Activated naive CD4-positive, alpha-beta T cell treated with anti-CD3 and anti-CD28 coated beads, Interleukin-2, amount 10 ng/mL, durations not matched to agents 7 days and 5 days (primary cell): Measurements from ENCODE around the gene RAMP3.

Experiments used
- CTCF ChIA-PET: fragments of 350-600 bp; sonication (Branson Sonifier 250); formaldehyde crosslinking; loops from one replicate; lab custom pipeline; 2021; ENCODE audit warnings: antibody characterized with exemption; lab: Charles Lee
- DNase-seq: peaks from one replicate; pipeline ENCODE4 v3.0.0-alpha.2; 2020
- H3K27ac Mint-ChIP-seq: one replicate; pipeline ENCODE4 v1.8.0; 2021; ENCODE audit warnings: mild to moderate bottlenecking, moderate library complexity, mixed read lengths
- H3K27me3 Mint-ChIP-seq: one replicate; pipeline ENCODE4 v1.8.0; 2021; ENCODE audit warnings: mild to moderate bottlenecking, mixed read lengths
- H3K36me3 Mint-ChIP-seq: one replicate; pipeline ENCODE4 v1.8.0; 2021; ENCODE audit warnings: mixed read lengths
- H3K4me1 Mint-ChIP-seq: one replicate; pipeline ENCODE4 v1.8.0; 2021; ENCODE audit warnings: mixed read lengths
- H3K4me3 Mint-ChIP-seq: one replicate; pipeline ENCODE4 v1.8.0; 2021; ENCODE audit warnings: mild to moderate bottlenecking, moderate library complexity, mixed read lengths
- H3K9me3 Mint-ChIP-seq: one replicate; pipeline ENCODE4 v1.8.0; 2021; ENCODE audit warnings: mixed read lengths

Gene RAMP3

GRCh38 chr7:45211066-45211465, 53.5 kb downstream of the RAMP3 start:
- Mint-ChIP-seq H3K27ac (no peak overlapping the region), H3K9me3 (no peaks in the 10 kb centered on the region), H3K4me1 (peaks cover 10% of the 10 kb centered on the region), H3K36me3 (peaks cover 1% of the 10 kb centered on the region), H3K27me3 (peaks cover 70% of the 10 kb centered on the region), H3K4me3 (no peak overlapping the region)
- no peak for DNase-seq
- CTCF ChIA-PET = interaction anchor here (0.6 to 2.3 kb wide), 3 partner anchors 49 to 683 kb away, joined by 3 to 9 read pairs (median 3); no protein-coding TSS in a partner anchor

- CTCF ChIA-PET = interaction anchor here (1.3 kb wide), 1 partner anchor 58 kb away, joined by 3 read pairs; no protein-coding TSS in a partner anchor
- Mint-ChIP-seq H3K27ac (no peak overlapping the region), H3K36me3 (peaks cover 1% of the 10 kb centered on the region), H3K4me3 (no peak overlapping the region), H3K27me3 (peaks cover 74% of the 10 kb centered on the region), H3K4me1 (peaks cover 6% of the 10 kb centered on the region), H3K9me3 (no peaks in the 10 kb centered on the region)
- DNase-seq = no peak
Observed at GRCh38 chr7:45211958-45212357, 54.4 kb downstream of the RAMP3 start.

GRCh38 chr7:45212606-45213005, 55.0 kb downstream of the RAMP3 start:
- Mint-ChIP-seq H3K4me3 (no peak overlapping the region), H3K27ac (no peak overlapping the region), H3K4me1 (peaks cover 6% of the 10 kb centered on the region), H3K9me3 (no peaks in the 10 kb centered on the region), H3K27me3 (peaks cover 80% of the 10 kb centered on the region), H3K36me3 (peaks cover 1% of the 10 kb centered on the region)
- DNase-seq = no peak
- CTCF ChIA-PET = interaction anchor here (1.3 kb wide), 1 partner anchor 59 kb away, joined by 3 read pairs; no protein-coding TSS in a partner anchor

GRCh38 chr7:45215601-45216062, 58.0 kb downstream of the RAMP3 start:
- peaks cover 2% of the 10 kb centered on the region for H3K4me1 Mint-ChIP-seq
- CTCF ChIA-PET = interaction anchor here (1.0 kb wide), 1 partner anchor 45 kb away, joined by 3 read pairs; no protein-coding TSS in a partner anchor
- H3K4me3 Mint-ChIP-seq = no peak overlapping the region
- no peak overlapping the region for H3K27ac Mint-ChIP-seq
- DNase-seq = no peak
- peaks cover 78% of the 10 kb centered on the region for H3K27me3 Mint-ChIP-seq
- peaks cover 1% of the 10 kb centered on the region for H3K36me3 Mint-ChIP-seq
- H3K9me3 Mint-ChIP-seq = no peaks in the 10 kb centered on the region

GRCh38 chr7:45216181-45216580, 58.6 kb downstream of the RAMP3 start:
- Mint-ChIP-seq H3K27ac (no peak overlapping the region), H3K36me3 (peaks cover 1% of the 10 kb centered on the region), H3K27me3 (peaks cover 79% of the 10 kb centered on the region), H3K4me3 (no peak overlapping the region), H3K4me1 (peaks cover 2% of the 10 kb centered on the region), H3K9me3 (no peaks in the 10 kb centered on the region)
- CTCF ChIA-PET = interaction anchor here (1.0 kb wide), 1 partner anchor 44 kb away, joined by 3 read pairs; no protein-coding TSS in a partner anchor
- no peak for DNase-seq

- H3K4me1 Mint-ChIP-seq = no peaks in the 10 kb centered on the region
- CTCF ChIA-PET = no interaction called here
- peaks cover 79% of the 10 kb centered on the region for H3K27me3 Mint-ChIP-seq
- no peaks in the 10 kb centered on the region for H3K9me3 Mint-ChIP-seq
- H3K27ac Mint-ChIP-seq = no peak overlapping the region
- no peaks in the 10 kb centered on the region for H3K36me3 Mint-ChIP-seq
- DNase-seq = no peak
- no peak overlapping the region for H3K4me3 Mint-ChIP-seq
Observed at GRCh38 chr7:45216622-45217165, 59.1 kb downstream of the RAMP3 start.

- Mint-ChIP-seq H3K27ac (no peak overlapping the region), H3K4me1 (no peaks in the 10 kb centered on the region), H3K36me3 (no peaks in the 10 kb centered on the region), H3K9me3 (no peaks in the 10 kb centered on the region), H3K4me3 (no peak overlapping the region), H3K27me3 (peaks cover 79% of the 10 kb centered on the region)
- CTCF ChIA-PET = interaction anchor here (0.9 to 1.3 kb wide), 4 partner anchors 42 to 61 kb away, joined by 3 to 4 read pairs (median 3); no protein-coding TSS in a partner anchor
- DNase-seq = no peak
Observed at GRCh38 chr7:45217358-45217757, 59.8 kb downstream of the RAMP3 start.

- Mint-ChIP-seq H3K36me3 (no peaks in the 10 kb centered on the region), H3K4me3 (no peak overlapping the region), H3K27ac (no peak overlapping the region), H3K9me3 (no peaks in the 10 kb centered on the region), H3K27me3 (peaks cover 77% of the 10 kb centered on the region), H3K4me1 (no peaks in the 10 kb centered on the region)
- CTCF ChIA-PET = no interaction called here
- DNase-seq = no peak
Observed at GRCh38 chr7:45219130-45219529, 61.5 kb downstream of the RAMP3 start.

- CTCF ChIA-PET = no interaction called here
Observed at GRCh38 chr7:45219801-45220435, 62.3 kb downstream of the RAMP3 start.

GRCh38 chr7:45220846-45221618, 63.4 kb downstream of the RAMP3 start:
- peaks cover 70% of the 10 kb centered on the region for H3K27me3 Mint-ChIP-seq
- H3K27ac Mint-ChIP-seq = no peak overlapping the region
- no peaks in the 10 kb centered on the region for H3K4me1 Mint-ChIP-seq

More at GRCh38 chr7:45219801-45220435, 62.3 kb downstream of the RAMP3 start:
- Mint-ChIP-seq H3K36me3 (no peaks in the 10 kb centered on the region), H3K27me3 (peaks cover 72% of the 10 kb centered on the region), H3K4me1 (no peaks in the 10 kb centered on the region), H3K27ac (no peak overlapping the region), H3K4me3 (no peak overlapping the region), H3K9me3 (no peaks in the 10 kb centered on the region)
- no peak for DNase-seq

GRCh38 chr7:45221896-45222604, 64.5 kb downstream of the RAMP3 start:
- CTCF ChIA-PET = no interaction called here
- Mint-ChIP-seq H3K4me1 (no peaks in the 10 kb centered on the region), H3K27me3 (peaks cover 65% of the 10 kb centered on the region), H3K4me3 (no peak overlapping the region), H3K27ac (no peak overlapping the region), H3K36me3 (no peaks in the 10 kb centered on the region), H3K9me3 (no peaks in the 10 kb centered on the region)
- no peak for DNase-seq

More at GRCh38 chr7:45220846-45221618, 63.4 kb downstream of the RAMP3 start:
- no peak for DNase-seq
- CTCF ChIA-PET = no interaction called here
- no peaks in the 10 kb centered on the region for H3K9me3 Mint-ChIP-seq
- H3K36me3 Mint-ChIP-seq = no peaks in the 10 kb centered on the region
- no peak overlapping the region for H3K4me3 Mint-ChIP-seq

- H3K27ac Mint-ChIP-seq = no peak overlapping the region
- no peaks in the 10 kb centered on the region for H3K4me1 Mint-ChIP-seq
- peaks cover 67% of the 10 kb centered on the region for H3K27me3 Mint-ChIP-seq
- DNase-seq = no peak
- CTCF ChIA-PET = no interaction called here
- no peaks in the 10 kb centered on the region for H3K36me3 Mint-ChIP-seq
- no peak overlapping the region for H3K4me3 Mint-ChIP-seq
- H3K9me3 Mint-ChIP-seq = no peaks in the 10 kb centered on the region
Observed at GRCh38 chr7:45223078-45223477, 65.5 kb downstream of the RAMP3 start.

- H3K36me3 Mint-ChIP-seq = no peaks in the 10 kb centered on the region
Observed at GRCh38 chr7:45223728-45224630, 66.4 kb downstream of the RAMP3 start.

More at GRCh38 chr7:45223728-45224630, 66.4 kb downstream of the RAMP3 start:
- Mint-ChIP-seq H3K27ac (no peak overlapping the region), H3K9me3 (no peaks in the 10 kb centered on the region), H3K4me3 (no peak overlapping the region), H3K4me1 (no peaks in the 10 kb centered on the region), H3K27me3 (peaks cover 74% of the 10 kb centered on the region)
- CTCF ChIA-PET = no interaction called here
- no peak for DNase-seq
